ENCODE results near the gene KCNQ5.

The KCNQ5 gene

DNA sequence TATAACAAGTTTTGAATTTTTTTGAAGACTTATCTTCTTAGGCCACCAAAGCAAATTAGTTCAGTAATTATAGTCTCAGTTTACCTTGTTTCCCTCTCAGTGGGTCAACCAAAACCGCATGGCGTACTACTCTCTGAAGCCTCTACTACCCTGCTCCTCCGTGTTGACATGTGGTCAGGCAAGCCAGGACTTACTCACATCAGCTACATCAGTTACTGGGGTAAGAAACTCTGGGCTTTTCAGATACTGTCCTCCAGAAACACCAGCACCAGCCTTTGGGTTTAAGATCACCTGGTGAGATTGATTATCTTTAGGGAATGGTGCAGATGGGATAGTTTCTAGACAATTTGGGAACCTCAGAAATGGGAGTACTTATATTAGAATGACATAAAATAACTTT, 55.1 kb downstream of the KCNQ5 start:
- no peak for DNase-seq (ENCODE audit: low spot score)

GRCh38 chr6:72677740-72678139, 55.9 kb downstream of the KCNQ5 start:
- no peak for DNase-seq (ENCODE audit: low spot score)

DNA sequence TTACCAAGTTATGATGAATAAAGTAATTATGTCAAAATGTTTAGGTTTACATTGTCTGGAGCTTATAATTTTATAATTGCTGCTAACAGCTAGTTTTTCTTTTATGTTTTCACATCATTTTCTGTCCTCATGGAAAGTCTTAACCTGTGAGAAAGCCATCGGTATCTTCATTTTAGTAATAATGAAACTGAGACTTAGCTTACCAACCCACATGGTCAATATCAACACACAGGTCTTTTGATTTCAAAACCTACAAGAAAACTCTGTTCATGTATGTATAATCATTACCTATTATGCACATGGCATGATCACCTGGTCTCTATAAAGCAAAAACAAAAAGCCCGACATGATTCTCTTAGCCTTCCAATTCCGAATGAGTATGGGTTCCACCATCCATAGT, 61.9 kb downstream of the KCNQ5 start:
- no peak for DNase-seq (ENCODE audit: low spot score)

DNA sequence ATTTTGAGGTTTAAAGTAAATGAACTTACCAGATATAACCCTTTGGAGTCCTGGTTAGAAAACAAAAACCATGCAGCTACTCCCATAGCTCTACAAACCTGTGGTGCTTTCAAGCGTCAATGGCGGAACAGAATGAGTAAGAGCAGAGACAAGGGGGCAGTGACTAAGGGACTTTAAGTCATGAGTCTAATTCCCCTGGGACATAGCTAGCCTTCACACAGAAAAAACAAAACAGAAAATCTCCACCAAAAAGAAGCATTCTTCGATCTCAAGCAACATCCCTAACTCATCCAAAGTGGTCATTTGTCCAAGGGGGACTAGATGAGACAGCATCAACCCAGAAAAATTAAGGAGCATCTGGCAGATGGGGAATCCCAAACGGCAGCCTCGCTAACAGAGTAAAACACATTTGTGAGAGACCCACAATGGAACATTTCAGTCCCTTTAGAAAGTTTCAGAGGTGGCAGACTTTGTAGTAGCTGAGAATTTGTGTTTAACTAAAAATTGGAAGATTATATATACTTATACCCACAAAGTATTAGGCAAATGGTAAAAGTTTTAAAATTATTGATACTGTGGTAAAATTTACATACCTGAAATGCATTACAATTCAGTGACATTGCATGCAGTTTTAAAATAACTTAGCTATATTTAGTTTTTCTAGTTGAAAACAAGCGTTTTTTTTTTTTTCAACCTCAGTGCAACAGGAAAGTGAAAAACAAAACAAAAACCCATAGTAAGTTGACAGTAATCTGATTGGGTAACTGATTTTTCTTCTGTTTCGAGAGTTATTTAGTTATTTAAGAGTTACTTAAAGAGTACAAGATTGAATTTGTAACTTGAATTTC, 67.5 kb downstream of the KCNQ5 start:
- DNase-seq (ENCODE audit: low spot score) = no peak

DNA sequence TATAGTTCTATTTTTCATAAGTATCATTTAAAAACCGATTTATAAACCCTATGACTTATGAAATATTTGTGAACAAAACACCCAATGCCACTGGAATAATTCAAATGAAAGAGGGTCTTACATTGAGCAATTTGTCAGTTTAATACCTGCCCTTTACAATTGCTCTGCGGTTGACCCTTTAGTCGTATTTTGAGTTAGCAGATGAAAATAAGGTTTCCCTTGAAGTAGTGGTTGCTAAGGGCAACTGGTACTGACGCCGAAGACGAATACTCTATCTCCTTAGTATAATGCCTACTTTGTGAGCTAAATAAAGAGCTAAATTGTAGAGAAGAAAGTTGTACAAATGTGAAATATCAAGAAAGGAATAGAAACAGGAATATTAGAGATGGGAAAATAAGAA, 69.4 kb downstream of the KCNQ5 start:
- DNase-seq (ENCODE audit: low spot score) = no peak

DNA sequence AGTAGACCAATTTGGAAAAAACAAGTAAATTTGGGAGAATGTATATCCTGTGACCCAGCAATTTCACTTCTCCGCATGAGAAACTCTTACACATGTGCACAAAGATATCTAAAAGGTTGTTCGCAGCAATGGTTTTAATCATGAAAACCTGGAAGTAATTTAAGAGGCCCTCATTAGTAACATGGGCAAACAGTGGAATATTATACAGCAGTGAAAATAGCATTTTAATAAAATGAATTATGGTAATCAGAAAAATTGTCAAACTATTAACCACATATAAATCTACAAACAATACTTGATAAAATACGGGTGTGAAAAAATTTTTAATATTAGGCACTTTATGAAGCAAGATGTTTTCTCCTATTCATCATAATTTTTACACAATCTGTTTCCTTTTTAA, 74.2 kb downstream of the KCNQ5 start:
- DNase-seq (ENCODE audit: low spot score) = no peak

- no peak for DNase-seq (ENCODE audit: low spot score)
These were observed 77.3 kb downstream of the KCNQ5 start for GRCh38 chr6:72699159-72699558.

DNA sequence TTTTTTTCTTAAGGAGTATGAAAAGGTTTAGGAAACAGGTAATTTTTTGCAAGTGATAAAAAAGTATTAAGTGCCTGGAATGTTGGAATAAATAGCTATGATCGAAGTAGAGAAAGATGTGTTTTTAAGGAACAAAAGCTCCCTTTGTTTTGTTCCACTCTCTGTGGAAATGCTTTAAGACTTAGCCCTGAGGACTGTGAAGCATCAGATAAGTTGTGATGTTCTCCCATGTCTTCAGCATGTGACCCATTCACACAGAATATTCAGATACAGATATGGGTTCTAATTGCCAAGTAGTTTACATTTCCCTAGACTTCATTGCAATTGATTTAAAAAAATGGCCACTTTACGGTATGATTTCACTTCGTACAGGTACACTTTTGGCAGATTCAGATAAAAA, 80.6 kb downstream of the KCNQ5 start:
- DNase-seq (ENCODE audit: low spot score) = no peak

DNA sequence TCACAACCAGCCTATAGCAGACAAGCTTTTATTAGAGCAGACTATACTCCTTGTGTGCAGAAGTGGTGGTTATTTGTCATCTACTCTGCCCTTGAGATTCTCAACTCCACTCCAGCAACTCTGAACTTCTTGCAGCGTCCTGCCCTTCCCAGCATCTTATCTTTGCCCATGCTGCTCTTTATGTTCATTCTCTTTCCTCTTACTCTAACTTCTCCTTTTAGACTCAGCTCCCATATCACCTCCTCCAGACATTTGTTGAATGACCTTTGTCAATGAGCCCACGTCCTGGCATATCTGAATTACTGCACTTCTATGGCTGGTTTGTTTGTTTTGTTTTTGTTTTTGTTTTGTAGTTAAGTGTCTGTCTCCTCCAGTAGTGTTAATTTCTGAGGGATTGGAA, 81.2 kb downstream of the KCNQ5 start:
- no peak for DNase-seq (ENCODE audit: low spot score)

DNA sequence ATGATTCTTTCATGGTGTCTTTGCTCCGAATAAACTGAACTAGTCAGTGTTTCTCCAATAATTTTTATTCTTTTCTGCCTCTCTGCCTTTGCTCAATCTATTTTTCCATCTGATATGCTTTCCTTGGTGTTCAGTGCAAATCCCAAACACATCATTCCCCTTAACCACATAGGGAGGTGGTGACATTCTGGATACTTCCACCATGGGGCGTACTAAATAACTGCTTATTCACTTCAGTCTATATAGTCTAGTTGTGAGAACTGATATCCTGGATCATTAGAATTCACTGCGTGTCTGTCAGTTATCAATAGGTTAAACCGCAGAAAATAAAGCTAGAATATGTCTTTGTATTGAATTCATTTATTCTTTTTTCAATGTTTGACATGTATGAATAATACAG, 83.1 kb downstream of the KCNQ5 start:
- DNase-seq (ENCODE audit: low spot score) = no peak

DNA sequence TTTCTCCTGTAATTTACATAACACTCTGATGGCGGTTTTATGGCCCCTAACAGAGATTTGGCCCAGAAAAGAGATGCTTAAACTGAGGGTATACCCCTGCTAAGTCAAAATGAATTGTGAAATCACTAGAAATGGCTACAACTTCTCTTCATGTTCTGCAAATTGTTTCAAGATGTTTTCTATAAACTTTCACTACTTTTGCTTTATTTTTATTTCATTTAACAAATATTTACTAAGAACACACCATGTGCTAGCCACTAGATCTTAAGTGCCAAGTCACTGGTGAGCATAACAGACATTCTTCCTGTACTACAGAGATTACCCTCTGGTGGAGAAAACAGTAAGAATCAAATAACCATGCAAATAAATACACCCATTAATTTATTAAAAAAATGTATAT, 87.6 kb downstream of the KCNQ5 start:
- no peak for DNase-seq (ENCODE audit: low spot score)

- DNase-seq (ENCODE audit: low spot score) = no peak
These were observed 89.9 kb downstream of the KCNQ5 start for GRCh38 chr6:72711731-72712130.

DNA sequence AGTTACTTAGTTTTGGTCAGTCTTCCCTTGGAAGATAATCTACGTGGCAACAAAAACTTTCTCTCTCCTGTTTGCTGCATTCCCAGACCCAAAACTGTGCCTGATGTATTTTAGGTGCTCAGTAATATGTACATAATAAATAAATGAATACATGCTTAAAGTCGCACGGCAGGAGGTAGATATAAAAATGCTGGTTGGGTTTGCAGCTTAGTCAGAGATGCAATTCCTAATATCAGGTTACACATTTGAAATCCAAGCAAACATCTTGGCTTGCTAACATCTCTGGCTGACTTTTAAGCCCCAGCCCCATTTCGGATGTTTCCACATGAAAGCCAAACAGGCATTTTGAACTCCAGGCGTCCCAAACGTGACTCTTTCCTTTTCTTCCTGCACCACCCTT, 91.0 kb downstream of the KCNQ5 start:
- DNase-seq (ENCODE audit: low spot score) = no peak

- DNase-seq (ENCODE audit: low spot score) = no peak
These were observed 93.3 kb downstream of the KCNQ5 start for GRCh38 chr6:72715119-72715518.

DNA sequence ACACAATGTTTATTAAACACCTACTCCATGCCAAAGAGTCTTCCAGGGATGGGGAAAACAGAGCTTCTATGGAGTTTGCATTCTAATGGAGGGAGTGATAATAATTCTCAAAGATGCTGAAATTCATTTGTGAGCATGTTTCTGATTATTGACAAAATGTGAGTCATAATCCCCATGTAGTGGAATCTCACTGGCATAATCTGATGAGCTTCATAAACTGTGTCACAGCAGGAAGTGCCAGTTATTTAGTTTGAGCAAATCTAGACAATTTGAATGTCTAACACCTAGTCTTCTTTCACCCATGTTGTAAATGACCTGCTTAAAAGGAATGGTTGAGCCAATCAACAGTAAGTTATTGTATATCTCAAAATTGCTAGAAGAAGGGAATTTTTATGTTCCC, 95.1 kb downstream of the KCNQ5 start:
- DNase-seq (ENCODE audit: low spot score) = no peak

GRCh38 chr6:72720464-72720863, 98.6 kb downstream of the KCNQ5 start:
- no peak for DNase-seq (ENCODE audit: low spot score)

DNA sequence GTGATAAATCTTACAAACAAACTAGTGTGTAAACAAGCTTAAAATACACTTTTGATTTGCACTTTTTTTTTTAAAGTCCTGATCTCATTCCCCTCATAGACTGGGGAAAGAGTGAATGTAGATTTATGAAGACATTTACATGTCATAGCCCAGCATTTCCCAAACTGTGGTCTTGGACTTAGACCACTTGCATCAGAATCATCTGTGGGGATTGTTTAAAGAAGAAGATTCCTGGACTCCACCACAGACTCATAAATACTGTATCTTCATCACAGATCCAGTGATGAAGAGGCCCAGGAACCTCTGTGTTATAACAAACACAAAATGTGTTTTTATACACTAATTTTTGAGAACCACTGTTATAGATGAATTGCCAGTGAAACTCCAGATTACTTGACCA, 99.5 kb downstream of the KCNQ5 start:
- DNase-seq (ENCODE audit: low spot score) = no peak

DNA sequence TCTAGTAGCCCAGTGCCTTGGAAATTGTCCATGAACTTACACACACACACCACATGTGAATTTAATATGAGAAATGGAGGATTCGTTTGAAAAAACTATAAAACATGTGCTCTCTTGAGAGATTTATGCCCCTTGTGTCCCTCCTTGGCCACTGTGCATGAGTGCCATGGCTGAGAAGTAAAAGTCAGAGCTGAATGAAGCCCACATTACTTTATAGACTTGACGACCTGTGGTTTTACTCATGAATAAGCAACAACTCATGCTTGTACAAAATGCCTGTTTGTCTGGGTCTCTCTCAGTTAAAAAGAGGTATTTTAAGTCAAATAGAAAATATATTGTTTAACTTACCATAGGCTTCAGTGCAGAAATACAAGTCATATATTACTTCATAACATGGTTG, 102.7 kb downstream of the KCNQ5 start:
- DNase-seq (ENCODE audit: low spot score) = no peak

DNA sequence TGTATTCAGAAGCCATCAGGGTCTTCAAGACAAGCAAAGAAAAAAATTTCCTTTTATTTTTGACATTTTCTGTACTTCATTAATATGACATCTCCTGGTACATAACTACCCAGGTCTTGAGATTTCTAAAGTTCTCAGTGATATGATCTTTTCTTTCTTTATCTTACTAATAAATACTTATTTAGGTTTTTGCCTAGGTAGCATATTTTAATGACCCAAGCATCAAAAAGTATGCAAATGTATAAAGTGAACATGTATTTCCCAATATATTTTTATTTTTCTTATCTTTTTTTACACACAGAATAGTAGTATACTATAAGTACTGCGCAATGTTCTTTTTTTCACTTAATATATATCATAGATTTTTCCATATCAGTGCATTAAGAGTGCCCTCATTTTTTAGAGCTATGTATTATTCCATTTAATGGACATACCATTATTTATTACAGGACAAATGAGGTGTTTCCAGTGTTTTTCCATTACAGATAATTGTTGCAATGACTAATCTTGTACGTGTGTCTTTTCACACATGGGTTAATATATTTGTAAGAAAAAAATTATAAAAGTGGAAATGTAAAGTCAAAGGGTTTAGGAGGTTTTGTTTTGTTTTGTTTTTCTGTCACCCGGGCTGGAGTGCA, 107.0 kb downstream of the KCNQ5 start:
- DNase-seq (ENCODE audit: low spot score) = no peak

DNA sequence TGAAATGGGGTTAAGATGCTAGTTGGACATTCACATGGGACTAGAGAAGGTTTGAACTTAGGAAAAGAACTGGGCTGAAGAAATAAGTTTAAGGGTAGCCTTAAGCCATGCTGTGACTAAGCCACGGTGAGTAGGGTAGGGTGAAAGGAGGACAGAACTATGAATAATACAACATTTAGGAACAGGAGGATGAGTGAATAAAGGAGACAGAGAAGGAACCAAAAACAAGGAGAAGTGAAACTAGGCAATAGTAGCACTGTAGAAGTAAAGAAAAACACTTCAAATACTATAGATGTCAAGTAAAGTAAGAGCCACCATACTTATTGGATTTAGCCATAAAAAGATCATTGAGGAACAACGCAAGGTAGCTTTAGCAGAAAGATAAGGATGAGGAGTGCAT, 111.2 kb downstream of the KCNQ5 start:
- DNase-seq (ENCODE audit: low spot score) = no peak

GRCh38 chr6:72738091-72738490, 116.2 kb downstream of the KCNQ5 start:
- no peak for DNase-seq (ENCODE audit: low spot score)

- no peak for DNase-seq (ENCODE audit: low spot score)
These were observed 117.5 kb downstream of the KCNQ5 start for GRCh38 chr6:72739368-72739779.

- no peak for DNase-seq (ENCODE audit: low spot score)
These were observed 118.3 kb downstream of the KCNQ5 start for GRCh38 chr6:72740135-72740534.

- DNase-seq (ENCODE audit: low spot score) = no peak
These were observed 119.2 kb downstream of the KCNQ5 start for GRCh38 chr6:72741083-72741482.
